ENCODE data around the gene AADACL4.

- TF ChIP-seq CTCF (optimal IDR thresholded peaks at IDR 0.05 in 1 of 3, IDR thresholded peaks at IDR 0.05 in 1 of 3, conservative IDR thresholded peaks at IDR 0.05 in 1 of 3; ENCODE audit: extremely low read depth in 1 of 3, insufficient read depth in 2 of 3, low read length in 3 of 3), result no peak
- no peak for TF ChIP-seq EZH2 (IDR thresholded peaks at IDR 0.05; ENCODE audit: low read length)
Observed at GRCh38 chr1:12594490-12594889, 49.4 kb upstream of the AADACL4 start.

Measured in keratinocyte (primary cell).